ENCODE results near the gene PSME3. TPM values are rescaled to one million over a fixed set of nuclear protein-coding genes. Genes with fewer than 3 reads are reported as not detected.

Gene PSME3
- total RNA-seq (2022; extraction: Qiagen RNA extraction), result 220 to 295 TPM (median 223 TPM) in 5 replicates

GRCh38 chr17:42832934-42833766 lies at the start of gene PSME3:
TSS of gene PSME3 (plus strand) at chr17:42833397. CDS start at chr17:42833632, 235 bp downstream.

GRCh38 chr17:42798383-42799380 lies 34.5 kb upstream of the PSME3 start, which contains the start of the genes CNTD1 and COA3:
TSS of gene CNTD1 (plus strand) at chr17:42798861. CDS start at chr17:42799068, 207 bp downstream.
TSS of gene COA3 (minus strand) at chr17:42798704. CDS start at chr17:42798681, 23 bp downstream.

GRCh38 chr17:42844271-42844670 lies 11.1 kb downstream of the PSME3 start, which contains the start of gene AOC2:
TSS of gene AOC2 (plus strand) at chr17:42844580. CDS start at chr17:42844627, 47 bp downstream.

GRCh38 chr17:42850954-42851353 lies 17.8 kb downstream of the PSME3 start, which contains the start of gene AOC3:
TSS of gene AOC3 (plus strand) at chr17:42851199. CDS start at chr17:42851344, 145 bp downstream.

Other genes starting within 250 kb of the PSME3 start
- gene RETREG3, start 224.0 kb upstream of the PSME3 start, total RNA-seq (2022; extraction: Qiagen RNA extraction), result 23.5 to 29.0 TPM (median 26.5 TPM) in 5 replicates
- gene TUBG1, start 223.7 kb upstream of the PSME3 start, total RNA-seq (2022; extraction: Qiagen RNA extraction), result 134 to 147 TPM (median 139 TPM) in 5 replicates
- 15.2 to 22.9 TPM (median 20.9 TPM) in 5 replicates for gene TUBG2, start 174.1 kb upstream of the PSME3 start, total RNA-seq (2022; extraction: Qiagen RNA extraction)
- 9.6 to 17.7 TPM (median 16.1 TPM) in 5 replicates for gene PLEKHH3, start 156.4 kb upstream of the PSME3 start, total RNA-seq (2022; extraction: Qiagen RNA extraction)
- gene CCR10, start 151.6 kb upstream of the PSME3 start, total RNA-seq (2022; extraction: Qiagen RNA extraction), result 0.25 to 0.35 TPM (median 0.29 TPM) in 5 replicates
- gene CNTNAP1, start 150.9 kb upstream of the PSME3 start, total RNA-seq (2022; extraction: Qiagen RNA extraction), result 4.5 to 5.6 TPM (median 5.0 TPM) in 5 replicates
- 8.9 to 13.0 TPM (median 11.9 TPM) in 5 replicates for gene EZH1, start 88.4 kb upstream of the PSME3 start, total RNA-seq (2022; extraction: Qiagen RNA extraction)
- gene RAMP2, start 72.2 kb upstream of the PSME3 start, total RNA-seq (2022; extraction: Qiagen RNA extraction), result 0.51 to 1.3 TPM (median 1.2 TPM) in 5 replicates
- gene VPS25, start 59.9 kb upstream of the PSME3 start, total RNA-seq (2022; extraction: Qiagen RNA extraction), result 123 to 126 TPM (median 124 TPM) in 5 replicates
- 0.91 to 1.6 TPM (median 1.2 TPM) in 5 replicates for gene WNK4, start 52.8 kb upstream of the PSME3 start, total RNA-seq (2022; extraction: Qiagen RNA extraction)
- gene COA3, start 34.7 kb upstream of the PSME3 start, total RNA-seq (2022; extraction: Qiagen RNA extraction), result 112 to 138 TPM (median 133 TPM) in 5 replicates
- gene CNTD1, start 34.5 kb upstream of the PSME3 start, total RNA-seq (2022; extraction: Qiagen RNA extraction), result 0.03 to 0.06 TPM (median 0.04 TPM) in 4 of 5 replicates, not detected in the other
- 78.1 to 101 TPM (median 79.7 TPM) in 5 replicates for gene BECN1, start 9.1 kb upstream of the PSME3 start, total RNA-seq (2022; extraction: Qiagen RNA extraction)
- 1.7 to 2.7 TPM (median 1.8 TPM) in 5 replicates for gene AOC2, start 11.2 kb downstream of the PSME3 start, total RNA-seq (2022; extraction: Qiagen RNA extraction)
- gene AOC3, start 17.8 kb downstream of the PSME3 start, total RNA-seq (2022; extraction: Qiagen RNA extraction), result 1.0 to 1.6 TPM (median 1.3 TPM) in 5 replicates
- gene G6PC1, start 67.4 kb downstream of the PSME3 start, total RNA-seq (2022; extraction: Qiagen RNA extraction), result 0.02 to 0.04 TPM (median 0.03 TPM) in 3 of 5 replicates, not detected in the others
- gene AARSD1, start 131.1 kb downstream of the PSME3 start, total RNA-seq (2022; extraction: Qiagen RNA extraction), result 52.3 to 58.2 TPM (median 56.4 TPM) in 5 replicates
- gene PTGES3L, start 146.7 kb downstream of the PSME3 start, total RNA-seq (2022; extraction: Qiagen RNA extraction), result 0.63 to 1.3 TPM (median 0.87 TPM) in 5 replicates
- 19.0 to 20.1 TPM (median 19.6 TPM) in 5 replicates for gene RUNDC1, start 147.2 kb downstream of the PSME3 start, total RNA-seq (2022; extraction: Qiagen RNA extraction)
- 2,911 to 3,334 TPM (median 2,945 TPM) in 5 replicates for gene RPL27, start 165.0 kb downstream of the PSME3 start, total RNA-seq (2022; extraction: Qiagen RNA extraction)
- gene IFI35, start 173.4 kb downstream of the PSME3 start, total RNA-seq (2022; extraction: Qiagen RNA extraction), result 17.3 to 20.9 TPM (median 19.0 TPM) in 5 replicates
- 228 to 248 TPM (median 238 TPM) in 5 replicates for gene VAT1, start 189.0 kb downstream of the PSME3 start, total RNA-seq (2022; extraction: Qiagen RNA extraction)
- gene RND2, start 191.8 kb downstream of the PSME3 start, total RNA-seq (2022; extraction: Qiagen RNA extraction), result 0.13 to 0.27 TPM (median 0.14 TPM) in 5 replicates

Data from A549 treated with AZD2906 at 1 μM for 4 hours (cell line).